C4-2B (cell line): ENCODE data around the gene CA14.

Experiments
- CTCF ChIP-seq: fragments of 450-650 bp; conservative IDR thresholded peaks from 2 replicates; pipeline ENCODE4 v1.5.1; 2017; ENCODE audit warnings: mild to moderate bottlenecking
- ZFX ChIP-seq: fragments of 450-650 bp; IDR thresholded peaks from 2 replicates; pipeline ENCODE4 v1.6.1; 2017

GRCh38 chr1:150293433-150294253 lies 36.1 kb downstream of the CA14 start, which contains the start of gene MRPS21:
- no peak for TF ChIP-seq CTCF
- TF ChIP-seq ZFX, result peak; percentile 37; the same call in 1 of the 2 replicates
